BE2C (cell line): ENCODE data around the gene KCTD3.

Experiments used
- DNase-seq: peaks from one replicate; pipeline ENCODE4 v3.0.0-alpha.2; 2020
- H3K27me3 ChIP-seq: fragments of 250-450 bp; sonication (Bioruptor Pico); 2 replicates; pipeline ENCODE4 v1.5.1; 2020; ENCODE audit warnings: mild to moderate bottlenecking
- H3K36me3 ChIP-seq: fragments of 250-450 bp; sonication (Bioruptor Pico); 2 replicates; pipeline ENCODE4 v1.5.1; 2020; ENCODE audit warnings: mild to moderate bottlenecking
- H3K4me1 ChIP-seq: fragments of 250-450 bp; sonication (Bioruptor Pico); 2 replicates; pipeline ENCODE4 v1.5.1; 2020
- H3K4me3 ChIP-seq: 2 replicates; pipeline ENCODE4 v1.5.1; 2011; ENCODE audit warnings: low read depth, low read length
- H3K9me3 ChIP-seq: fragments of 250-450 bp; sonication (Bioruptor Pico); 2 replicates; pipeline ENCODE4 v1.5.1; 2020
- CTCF ChIP-seq: IDR thresholded peaks from 2 replicates; pipeline ENCODE4 v1.5.1; 2012; ENCODE audit warnings: mild to moderate bottlenecking, low read depth, low read length

The KCTD3 gene

GRCh38 chr1:215523906-215524305 lies 43.2 kb upstream of the KCTD3 start:
- Histone ChIP-seq H3K4me3 (no peak overlapping the region), H3K4me1 (no peaks in the 10 kb centered on the region), H3K27me3 (no peaks in the 10 kb centered on the region; the same call in 1 of the 2 replicates), H3K36me3 (no peaks in the 10 kb centered on the region), H3K9me3 (no peaks in the 10 kb centered on the region)
- no peak for DNase-seq
- TF ChIP-seq CTCF = no peak

GRCh38 chr1:215526147-215526845 lies 40.8 kb upstream of the KCTD3 start:
- no peaks in the 10 kb centered on the region for H3K36me3 ChIP-seq
- H3K4me1 ChIP-seq = no peaks in the 10 kb centered on the region
- no peak overlapping the region for H3K4me3 ChIP-seq
- H3K9me3 ChIP-seq = no peaks in the 10 kb centered on the region
- H3K27me3 ChIP-seq = no peaks in the 10 kb centered on the region; the same call in 1 of the 2 replicates
- DNase-seq = no peak
- TF ChIP-seq CTCF = peak; percentile 57

GRCh38 chr1:215526846-215527151 lies 40.3 kb upstream of the KCTD3 start:
- Histone ChIP-seq H3K36me3 (no peaks in the 10 kb centered on the region), H3K27me3 (no peaks in the 10 kb centered on the region; the same call in 1 of the 2 replicates), H3K4me3 (no peak overlapping the region), H3K9me3 (no peaks in the 10 kb centered on the region), H3K4me1 (no peaks in the 10 kb centered on the region)
- no peak for TF ChIP-seq CTCF
- DNase-seq = no peak

- Histone ChIP-seq H3K36me3 (no peaks in the 10 kb centered on the region), H3K9me3 (no peaks in the 10 kb centered on the region; the same call in 1 of the 2 replicates), H3K4me1 (no peaks in the 10 kb centered on the region), H3K27me3 (no peaks in the 10 kb centered on the region; the same call in 1 of the 2 replicates), H3K4me3 (no peak overlapping the region)
- TF ChIP-seq CTCF = no peak
- DNase-seq = no peak
Observed at GRCh38 chr1:215529111-215529510, 38.0 kb upstream of the KCTD3 start.

- Histone ChIP-seq H3K4me3 (no peak overlapping the region), H3K27me3 (no peaks in the 10 kb centered on the region; the same call in 1 of the 2 replicates), H3K36me3 (no peaks in the 10 kb centered on the region), H3K4me1 (no peaks in the 10 kb centered on the region), H3K9me3 (no peaks in the 10 kb centered on the region; the same call in 1 of the 2 replicates)
- TF ChIP-seq CTCF = no peak
- no peak for DNase-seq
Observed at GRCh38 chr1:215529571-215529970, 37.5 kb upstream of the KCTD3 start.

- H3K36me3 ChIP-seq = no peaks in the 10 kb centered on the region
- DNase-seq = no peak
Observed at GRCh38 chr1:215530401-215530984, 36.6 kb upstream of the KCTD3 start.

More at GRCh38 chr1:215530401-215530984, 36.6 kb upstream of the KCTD3 start:
- H3K4me1 ChIP-seq = no peaks in the 10 kb centered on the region
- no peak for TF ChIP-seq CTCF
- no peak overlapping the region for H3K4me3 ChIP-seq
- no peaks in the 10 kb centered on the region; the same call in 1 of the 2 replicates for H3K9me3 ChIP-seq
- no peaks in the 10 kb centered on the region; the same call in 1 of the 2 replicates for H3K27me3 ChIP-seq
